Stimulated activated CD4-positive, alpha-beta T cell treated with anti-CD3 and anti-CD28 coated beads, Interleukin-15, amount 100 ng/mL, for 24 hours (primary cell): Measurements from ENCODE around the gene AKR7A3.
A peak's percentile ranks its signal among the peaks of the same experiment; 100 is the strongest.
"Not testable (repeated sequence)": the region's sequence is repeated elsewhere in the genome, so short reads cannot be mapped to it uniquely, and the experiment has no call there.

Experiments used
- DNase-seq: peaks from one replicate; pipeline ENCODE4 v3.0.0-alpha.2; 2020

The AKR7A3 gene

GRCh38 chr1:19287436-19288185, 959 bp downstream of the AKR7A3 start:
- DNase-seq, result no peak

- DNase-seq, result not testable (repeated sequence)
These were observed 2.8 kb downstream of the AKR7A3 start for GRCh38 chr1:19285807-19286206.

GRCh38 chr1:19285366-19285765, 3.2 kb downstream of the AKR7A3 start:
- not testable (repeated sequence) for DNase-seq

GRCh38 chr1:19284881-19285280, 3.7 kb downstream of the AKR7A3 start:
- DNase-seq, result no peak

- no peak for DNase-seq
These were observed 4.7 kb downstream of the AKR7A3 start for GRCh38 chr1:19283891-19284290.

- no peak for DNase-seq
These were observed 13.9 kb downstream of the AKR7A3 start for GRCh38 chr1:19274636-19275035.

GRCh38 chr1:19273844-19274531, 14.6 kb downstream of the AKR7A3 start:
- not testable (repeated sequence) for DNase-seq

- DNase-seq, result no peak
These were observed 15.3 kb downstream of the AKR7A3 start for GRCh38 chr1:19273106-19273843.

- no peak for DNase-seq
These were observed 16.5 kb downstream of the AKR7A3 start for GRCh38 chr1:19272064-19272463.

- DNase-seq, result not testable (repeated sequence)
These were observed 18.2 kb downstream of the AKR7A3 start for GRCh38 chr1:19270343-19270730.

- DNase-seq, result not testable (repeated sequence)
These were observed 18.9 kb downstream of the AKR7A3 start for GRCh38 chr1:19269427-19270342.

GRCh38 chr1:19268445-19268844, 20.1 kb downstream of the AKR7A3 start:
- no peak for DNase-seq

GRCh38 chr1:19262744-19263143, 25.8 kb downstream of the AKR7A3 start:
- no peak for DNase-seq

GRCh38 chr1:19262047-19262446, 26.5 kb downstream of the AKR7A3 start:
- no peak for DNase-seq

GRCh38 chr1:19260211-19261138, 28.1 kb downstream of the AKR7A3 start:
- DNase-seq, result no peak

- no peak for DNase-seq
These were observed 30.2 kb downstream of the AKR7A3 start for GRCh38 chr1:19258353-19258752.

- peak; percentile 50 for DNase-seq
These were observed 31.2 kb downstream of the AKR7A3 start for GRCh38 chr1:19257178-19257914.

GRCh38 chr1:19256301-19256700, 32.3 kb downstream of the AKR7A3 start:
- not testable (repeated sequence) for DNase-seq

GRCh38 chr1:19255288-19255687, 33.3 kb downstream of the AKR7A3 start:
- no peak for DNase-seq

- no peak for DNase-seq
These were observed 34.2 kb downstream of the AKR7A3 start for GRCh38 chr1:19254416-19254815.
